SHP77 treated with DMSO at 0.1 percent for 48 hours (cell line): ENCODE data around the gene KIF5A.
"Not testable (repeated sequence)": the region's sequence is repeated elsewhere in the genome, so short reads cannot be mapped to it uniquely, and the experiment has no call there.

ENCODE experiments used
- DNase-seq: peaks from one replicate; lab custom pipeline; 2025; lab: John Stamatoyannopoulos, UW

KIF5A gene

DNA sequence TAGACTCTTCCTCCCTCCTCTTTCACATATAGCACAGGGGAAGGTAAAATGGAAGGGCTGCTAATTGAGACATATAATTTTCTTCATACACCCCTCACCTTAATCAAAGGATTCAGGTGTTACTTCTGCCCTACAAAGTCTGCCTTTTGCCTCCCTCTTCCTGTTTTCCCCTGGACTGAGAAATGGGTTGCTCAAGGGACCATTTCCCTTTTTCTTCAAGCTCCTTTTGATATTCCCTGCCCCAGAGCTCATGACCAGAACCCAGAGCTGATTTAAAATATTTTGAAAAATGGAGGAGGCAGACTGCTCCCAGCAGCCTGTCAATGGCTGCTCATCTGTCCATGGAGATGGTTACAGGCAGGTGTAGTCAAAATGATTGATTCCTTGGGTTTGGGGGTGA lies 34.8 kb downstream of the KIF5A start:
- DNase-seq: no peak

DNA sequence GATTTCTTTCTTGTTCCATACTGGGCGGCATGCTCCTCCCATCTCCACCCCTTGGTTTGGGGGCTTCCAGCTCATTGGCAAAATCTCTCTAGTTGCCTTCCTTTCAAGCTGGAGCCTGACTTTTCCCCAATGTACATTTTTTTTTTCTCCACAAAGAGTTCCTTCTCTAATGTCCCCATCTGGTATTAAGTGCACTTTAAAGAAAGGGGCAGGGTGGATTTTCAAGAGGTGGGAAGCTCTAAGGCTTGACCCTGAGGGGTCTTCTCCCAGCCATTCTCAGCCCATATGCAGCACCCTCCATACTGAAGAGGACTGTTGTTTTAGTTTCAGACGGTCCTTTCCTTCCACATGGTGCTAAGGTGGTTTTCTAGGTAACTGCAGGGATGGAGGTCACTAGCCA lies 35.3 kb downstream of the KIF5A start:
- DNase-seq: no peak

DNA sequence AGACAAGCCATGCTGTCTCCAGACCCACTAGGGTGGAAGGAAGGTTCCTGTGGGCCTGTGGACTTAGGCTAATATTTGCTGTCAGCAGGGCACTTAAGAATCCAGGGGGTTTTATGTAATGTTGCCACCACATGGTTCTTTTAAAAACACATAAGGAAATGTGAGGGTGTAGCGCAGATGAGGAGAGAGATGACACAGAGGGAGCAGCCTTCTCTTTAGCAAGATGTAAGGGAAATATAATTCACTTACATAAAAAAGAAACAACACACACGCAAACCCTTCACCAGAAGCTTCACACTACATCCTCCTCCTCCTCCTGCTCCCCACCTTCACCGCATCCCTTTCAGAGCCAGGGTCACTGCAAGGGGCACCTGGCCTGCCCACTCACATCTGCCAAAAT lies 36.3 kb downstream of the KIF5A start:
- no peak for DNase-seq

DNA sequence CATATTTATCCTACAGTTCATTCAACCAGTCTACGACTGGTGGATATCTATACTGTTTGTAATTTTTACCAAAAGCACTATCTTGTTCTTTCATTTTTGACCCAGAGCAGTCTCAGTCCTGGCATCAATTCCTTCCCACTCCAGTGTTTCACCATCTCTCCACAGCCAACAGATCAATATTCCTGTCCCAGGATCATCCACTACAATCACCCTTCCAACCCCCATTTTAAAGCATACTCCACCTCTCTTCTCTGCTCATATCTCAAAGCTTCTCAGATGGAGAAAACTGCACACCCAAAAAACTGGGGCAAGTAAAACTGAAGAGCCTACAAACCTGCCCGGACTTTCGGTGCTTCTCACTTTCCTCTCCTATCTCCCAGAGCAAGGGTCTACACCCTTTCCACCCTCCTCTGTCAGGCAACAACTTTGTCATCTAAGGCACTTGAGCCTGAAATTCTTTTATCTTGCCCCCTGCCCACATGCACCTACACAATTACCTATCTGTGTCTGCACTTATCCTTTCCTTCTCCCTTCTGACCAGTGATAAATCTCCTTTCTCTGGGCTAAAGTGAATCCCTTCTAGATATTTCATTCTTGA lies 37.1 kb downstream of the KIF5A start:
- DNase-seq: no peak

DNA sequence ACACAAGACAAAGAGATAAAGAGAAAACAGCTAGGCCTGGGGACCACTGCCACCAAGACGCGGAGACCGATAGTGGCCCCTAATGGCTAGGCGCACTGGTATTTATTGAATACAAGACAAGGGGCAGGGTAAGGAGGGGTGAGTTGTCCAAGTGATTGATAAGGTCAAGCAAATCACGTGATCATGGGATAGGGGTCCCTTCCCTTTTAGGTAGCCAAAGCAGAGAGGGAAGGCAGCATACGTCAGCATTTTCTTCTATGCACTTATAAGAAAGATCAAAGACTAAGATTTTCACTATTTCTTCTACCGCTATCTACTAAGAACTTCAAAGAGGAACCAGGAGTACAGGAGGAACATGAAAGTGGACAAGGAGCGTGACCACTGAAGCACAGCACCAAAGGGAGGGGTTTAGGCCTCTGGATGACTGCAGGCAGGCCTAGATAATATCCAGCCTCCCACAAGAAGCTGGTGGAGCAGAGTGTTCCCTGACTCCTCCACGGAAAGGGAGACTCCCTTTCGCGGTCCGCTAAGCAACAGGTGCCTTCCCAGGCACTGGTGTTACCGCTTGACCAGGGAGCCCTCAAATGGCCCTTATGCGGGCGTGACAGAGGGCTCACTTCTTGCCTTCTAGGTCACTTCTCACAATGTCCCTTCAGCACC lies 39.2 kb downstream of the KIF5A start:
- DNase-seq: not testable (repeated sequence)

DNA sequence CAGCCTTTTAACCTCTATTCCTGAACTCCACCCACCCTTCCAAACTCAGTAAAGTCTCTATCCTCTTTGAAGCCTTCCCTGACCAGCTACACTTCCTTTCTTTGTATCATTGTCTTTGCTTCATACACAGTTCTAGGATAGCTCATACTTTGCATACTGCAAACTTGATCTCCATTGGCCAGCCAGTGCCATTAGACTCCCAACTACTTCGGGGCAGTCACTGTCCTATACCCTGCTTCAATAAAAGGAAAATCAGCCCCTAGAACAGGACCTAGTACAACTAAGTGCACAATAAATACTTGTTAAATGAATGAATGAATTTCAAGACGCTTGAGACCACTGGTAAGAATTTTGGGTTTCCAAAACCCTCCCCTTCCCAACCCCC lies 40.6 kb downstream of the KIF5A start:
- no peak for DNase-seq

DNA sequence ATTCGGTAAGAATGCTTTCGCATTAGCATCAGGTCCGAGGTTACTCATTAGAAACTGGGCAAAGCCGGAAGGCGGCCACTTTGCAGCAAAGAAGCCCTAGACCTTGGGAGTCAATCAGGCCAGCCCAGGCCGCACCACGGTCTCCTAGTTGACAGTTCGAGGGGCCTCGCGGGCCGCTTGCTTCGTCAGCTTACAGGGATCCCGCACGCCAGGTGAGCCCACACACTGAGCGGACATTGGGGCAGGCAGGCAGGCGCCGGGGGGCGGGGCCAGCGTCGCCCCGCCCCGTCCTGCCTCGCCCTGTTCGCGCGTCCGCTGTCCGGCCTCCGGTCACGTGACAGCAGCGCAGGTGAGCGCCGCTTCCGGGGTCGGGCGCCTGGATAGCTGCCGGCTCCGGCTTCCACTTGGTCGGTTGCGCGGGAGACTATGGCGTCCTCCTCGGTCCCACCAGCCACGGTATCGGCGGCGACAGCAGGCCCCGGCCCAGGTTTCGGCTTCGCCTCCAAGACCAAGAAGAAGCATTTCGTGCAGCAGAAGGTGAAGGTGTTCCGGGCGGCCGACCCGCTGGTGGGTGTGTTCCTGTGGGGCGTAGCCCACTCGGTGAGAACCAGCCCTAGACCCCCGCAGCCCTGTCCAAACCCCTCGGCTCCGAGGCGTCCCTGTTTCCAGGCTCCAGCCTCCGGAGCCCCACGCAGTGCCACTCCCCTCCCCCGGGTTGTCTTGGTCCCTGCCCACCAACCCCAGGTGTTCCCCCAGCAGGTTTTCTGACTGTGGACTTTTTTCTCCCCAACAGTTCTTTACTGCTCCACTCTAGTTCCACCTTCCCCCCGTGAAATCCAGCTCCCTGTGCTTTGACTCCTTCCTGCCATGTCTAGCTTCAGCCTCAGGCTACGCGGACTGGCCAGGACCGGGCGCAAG lies 41.3 kb downstream of the KIF5A start, which contains the start of gene PIP4K2C:
Gene PIP4K2C (plus strand): TSS at position 329 of the 918 bp plus-strand sequence. CDS start 98 bp downstream, at position 427.
- peak; percentile 59 for DNase-seq

DNA sequence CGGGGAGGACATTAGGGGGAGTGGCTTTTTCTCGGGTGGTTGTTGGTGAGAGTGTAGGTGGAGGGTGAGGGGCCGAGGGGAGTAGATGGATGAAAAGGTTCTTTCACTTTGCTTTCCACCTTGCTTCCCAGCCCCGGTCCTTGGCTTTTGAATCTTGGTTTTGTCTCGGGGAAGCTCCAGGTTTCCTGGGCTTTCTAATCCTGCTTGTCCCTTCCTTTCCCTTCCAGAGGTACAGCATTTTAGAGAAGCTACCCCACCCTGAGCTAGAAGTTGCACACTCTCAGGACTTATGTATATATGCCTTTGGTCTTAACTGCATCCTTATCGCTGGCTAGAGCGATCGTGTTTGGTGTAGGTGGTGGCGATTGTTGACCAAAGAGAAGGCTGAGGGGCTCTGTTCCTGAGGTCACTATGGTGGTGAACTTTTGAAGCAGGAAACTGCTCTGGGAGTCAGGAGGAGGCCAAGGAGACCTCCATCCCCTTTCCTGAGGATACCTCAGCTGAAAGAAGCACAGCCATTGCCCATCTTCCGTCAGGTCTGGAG lies 42.0 kb downstream of the KIF5A start:
- DNase-seq: no peak

DNA sequence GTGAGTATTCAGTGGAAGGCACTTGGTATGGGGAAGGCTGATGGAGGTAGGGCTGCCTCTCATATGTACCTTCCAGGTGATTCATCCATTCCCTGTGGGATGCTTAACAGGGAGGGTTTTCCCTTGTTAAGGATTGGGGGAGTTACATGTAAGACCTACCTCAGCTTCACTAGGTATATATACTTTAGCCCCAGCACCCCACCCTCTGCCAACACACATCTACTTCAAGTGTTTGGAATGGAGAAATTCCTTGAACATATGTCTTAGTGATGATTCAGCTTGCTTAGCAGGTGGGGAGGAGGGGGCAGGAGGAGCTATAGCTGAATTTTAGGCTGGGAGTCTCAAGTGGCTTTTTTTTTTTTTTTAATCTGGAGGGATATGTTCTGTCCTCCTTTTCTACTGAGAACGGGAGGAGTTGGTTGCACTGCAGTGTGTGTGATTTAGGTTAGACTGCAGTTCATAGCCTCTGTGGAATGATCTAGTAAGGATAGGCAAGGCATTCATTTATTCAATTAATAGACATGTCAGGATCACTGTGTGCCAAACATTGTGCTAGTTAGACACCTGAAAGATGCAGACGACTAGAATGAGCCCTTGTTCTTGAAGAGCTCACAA lies 42.8 kb downstream of the KIF5A start:
- DNase-seq: no peak

DNA sequence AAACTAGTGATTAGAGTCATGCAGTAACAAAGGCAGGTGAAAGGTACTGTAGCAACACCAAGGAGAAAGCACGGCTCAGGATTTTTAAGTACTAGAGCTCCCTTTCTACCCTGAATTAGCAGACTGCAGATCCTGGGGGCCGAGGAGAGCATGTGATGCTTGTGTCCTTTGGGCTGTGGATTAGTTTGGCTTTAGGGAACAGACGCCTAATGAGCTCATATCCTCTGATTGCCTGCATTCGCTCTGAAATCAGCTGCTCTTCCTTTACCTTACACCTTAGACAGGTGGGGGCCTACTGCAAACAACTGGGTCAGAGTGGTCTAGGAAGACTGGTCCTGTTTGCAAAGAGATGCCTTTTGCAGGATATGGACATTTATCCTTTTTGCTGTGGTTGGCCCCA lies 43.3 kb downstream of the KIF5A start:
- DNase-seq: no peak

DNA sequence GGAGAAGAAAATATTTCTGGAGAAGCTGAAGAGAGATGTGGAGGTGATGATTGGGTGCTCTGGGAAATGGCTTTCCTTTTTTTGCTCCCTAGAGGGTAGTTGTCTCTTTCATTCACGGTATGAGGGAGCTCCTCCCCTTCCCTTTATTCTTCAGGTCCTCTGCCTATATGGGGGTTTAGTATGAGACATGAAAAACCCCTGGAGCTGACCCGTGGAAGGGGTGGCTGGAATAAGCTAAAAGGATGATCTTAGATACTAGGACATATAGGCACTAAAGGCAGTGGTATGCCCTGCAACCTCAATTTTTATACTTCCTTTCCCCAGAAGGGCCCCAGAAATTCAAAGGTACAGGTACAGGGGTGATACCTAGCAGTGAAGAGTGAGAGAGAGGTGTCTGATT lies 50.6 kb downstream of the KIF5A start:
- DNase-seq: no peak

DNA sequence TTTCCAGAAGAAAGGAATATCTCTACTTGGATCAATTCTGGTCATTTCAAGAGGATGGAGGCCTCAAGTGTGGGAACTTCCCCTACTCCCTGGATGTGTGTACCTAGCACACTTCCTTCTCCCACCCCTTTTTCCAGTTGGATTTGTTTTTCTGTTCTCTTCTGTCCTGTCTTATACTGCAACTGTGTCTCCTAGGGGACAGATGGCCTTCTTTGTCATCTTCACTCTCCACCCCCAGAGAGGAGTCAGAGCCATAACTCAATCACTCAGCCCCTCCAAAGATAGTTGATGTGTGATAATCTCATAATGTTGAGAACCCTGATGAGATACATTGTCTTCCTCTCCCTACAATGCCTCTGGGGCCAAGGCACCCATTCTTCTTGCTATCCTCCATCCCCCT lies 52.7 kb downstream of the KIF5A start:
- DNase-seq: no peak

DNA sequence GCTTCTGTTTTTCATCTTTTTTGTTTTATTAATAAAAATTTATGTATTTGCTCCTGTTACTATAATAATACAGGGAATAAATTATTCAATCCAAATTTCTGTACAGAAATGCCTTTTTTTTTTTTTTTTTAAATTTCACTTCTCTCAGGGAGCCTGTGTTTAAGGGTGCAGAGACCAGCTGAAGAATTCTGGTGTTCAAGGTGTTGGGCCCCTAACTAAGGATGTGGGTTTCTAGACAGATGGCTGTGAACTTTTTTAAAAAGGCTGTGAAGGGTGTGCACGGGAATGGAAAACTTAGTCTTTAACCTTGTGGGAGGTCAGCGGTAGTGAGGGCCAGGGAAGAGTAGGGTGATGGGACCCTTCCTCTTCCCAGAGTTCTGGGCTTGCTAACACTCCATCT lies 53.5 kb downstream of the KIF5A start:
- no peak for DNase-seq

DNA sequence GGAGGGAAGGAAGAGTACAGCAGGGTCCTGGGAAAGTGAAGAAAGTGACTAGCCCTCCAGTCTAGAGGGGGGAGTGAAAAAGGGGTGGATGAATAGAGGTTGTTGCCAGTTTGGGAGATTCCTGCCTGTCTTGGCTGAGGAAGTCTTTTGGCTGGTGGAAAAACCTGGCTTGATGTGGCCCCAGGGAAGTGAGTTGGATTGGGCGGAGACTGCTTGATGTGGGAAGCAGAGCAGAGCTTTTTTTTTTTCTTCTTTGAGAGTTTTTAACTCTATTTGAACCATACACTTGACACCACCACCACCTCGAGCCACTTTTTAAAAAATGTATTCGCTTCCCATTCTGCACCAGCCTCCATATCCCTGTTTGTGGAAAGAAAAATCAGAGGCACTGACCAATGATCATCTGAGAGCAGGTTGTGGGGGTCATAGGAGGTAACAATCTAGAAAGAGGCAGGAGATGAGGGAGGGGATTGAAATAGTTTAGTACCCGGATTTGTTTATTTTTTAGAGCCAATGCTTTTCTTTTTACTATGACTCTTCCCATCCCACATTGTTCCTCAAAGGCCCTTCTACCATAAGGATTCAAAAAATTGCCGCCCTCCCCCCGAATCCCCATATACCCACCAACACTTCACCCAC lies 54.1 kb downstream of the KIF5A start:
- no peak for DNase-seq

DNA sequence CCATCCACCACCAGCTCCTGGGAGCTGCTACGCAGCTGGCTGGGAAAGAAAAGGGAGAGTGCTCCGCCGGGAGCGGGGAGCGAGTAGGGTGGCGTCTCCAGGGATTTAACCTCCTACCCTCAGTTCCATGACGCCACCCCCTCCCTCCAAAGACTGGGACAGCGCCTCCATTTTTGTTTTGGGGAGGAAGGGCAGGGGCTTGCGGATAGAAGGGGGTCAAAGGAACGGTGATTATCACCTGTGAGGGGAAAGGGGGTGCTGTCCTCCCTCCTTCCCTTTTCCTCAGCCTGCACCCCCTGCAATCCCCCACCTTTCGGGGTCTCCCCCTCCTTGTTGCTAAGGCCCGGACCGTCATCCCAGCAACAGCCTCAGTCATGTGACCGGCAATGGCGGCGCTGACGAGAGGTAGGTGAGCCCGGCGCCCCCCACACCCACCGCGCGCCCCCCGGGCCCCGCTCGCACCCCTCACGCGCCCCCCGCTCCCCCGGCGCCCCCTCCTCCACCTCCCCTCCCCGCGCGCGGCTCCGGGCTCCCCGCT lies 54.7 kb downstream of the KIF5A start, which contains the start of gene DTX3:
Gene DTX3 (plus strand): TSS at position 371 of the 538 bp plus-strand sequence. CDS start 1,694 bp downstream, outside the sequence.
- no peak for DNase-seq

DNA sequence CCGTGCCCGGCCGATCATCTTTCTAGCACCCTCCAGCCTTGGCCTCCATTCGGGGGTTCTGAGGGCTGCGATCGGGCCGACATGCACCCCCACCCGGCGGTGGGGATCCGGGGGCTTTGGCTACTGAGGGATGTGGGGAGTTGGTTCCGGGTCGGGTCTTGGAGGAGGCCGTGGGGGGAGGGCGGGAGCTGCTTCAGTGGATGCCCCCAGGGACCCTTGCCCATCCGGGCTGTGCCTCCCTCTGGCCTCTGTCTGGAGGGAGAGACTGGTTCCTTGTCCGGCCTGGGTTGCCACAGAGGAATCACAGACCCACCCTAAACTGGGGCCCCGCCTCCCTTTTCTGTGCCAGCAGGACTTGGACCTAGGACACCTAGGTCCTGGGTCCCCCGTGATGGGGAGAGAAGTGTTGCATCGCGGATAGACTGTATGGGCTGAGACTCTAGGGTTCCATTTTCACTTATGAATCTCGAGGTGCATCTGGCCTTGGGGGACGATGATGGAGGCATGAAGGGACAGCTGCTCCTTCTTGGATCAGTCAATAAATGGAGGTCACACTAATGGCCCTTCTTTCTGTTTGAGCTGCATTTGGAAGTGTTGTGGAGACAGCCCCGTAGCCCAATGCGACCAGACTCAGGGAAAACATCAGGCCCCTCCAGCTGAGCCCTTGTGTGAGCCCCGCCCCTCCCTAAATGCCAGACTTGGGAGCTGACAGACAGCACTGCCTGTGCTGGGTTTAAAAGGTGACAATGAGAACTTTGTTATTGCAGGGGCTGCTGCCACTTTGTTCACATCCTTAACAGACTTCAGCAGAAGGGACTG lies 55.4 kb downstream of the KIF5A start:
- no peak for DNase-seq

DNA sequence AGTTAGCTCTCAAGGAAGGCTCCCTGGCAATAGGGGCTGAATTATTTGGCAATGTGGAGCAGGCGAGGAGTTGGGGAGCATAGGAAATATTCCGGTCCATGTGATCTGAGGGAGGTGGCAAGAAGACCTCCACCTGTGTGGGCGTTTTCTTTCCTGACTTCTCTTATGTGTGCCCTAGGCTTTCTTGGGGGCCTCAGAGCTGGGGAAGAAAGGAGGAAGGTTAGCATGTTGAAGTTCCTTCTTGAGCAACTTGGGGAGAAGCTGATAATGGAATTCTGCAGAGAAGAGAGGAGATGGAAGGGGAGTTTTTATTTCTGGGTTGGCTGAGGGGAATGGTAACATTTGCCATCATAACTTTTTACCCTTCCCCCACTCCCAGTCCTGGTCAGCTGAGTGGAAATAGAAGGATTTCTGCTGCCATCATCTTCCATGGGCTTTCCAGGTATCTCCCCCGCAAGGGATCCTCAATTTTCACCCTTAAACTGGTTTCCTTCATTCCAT lies 56.0 kb downstream of the KIF5A start:
- no peak for DNase-seq

DNA sequence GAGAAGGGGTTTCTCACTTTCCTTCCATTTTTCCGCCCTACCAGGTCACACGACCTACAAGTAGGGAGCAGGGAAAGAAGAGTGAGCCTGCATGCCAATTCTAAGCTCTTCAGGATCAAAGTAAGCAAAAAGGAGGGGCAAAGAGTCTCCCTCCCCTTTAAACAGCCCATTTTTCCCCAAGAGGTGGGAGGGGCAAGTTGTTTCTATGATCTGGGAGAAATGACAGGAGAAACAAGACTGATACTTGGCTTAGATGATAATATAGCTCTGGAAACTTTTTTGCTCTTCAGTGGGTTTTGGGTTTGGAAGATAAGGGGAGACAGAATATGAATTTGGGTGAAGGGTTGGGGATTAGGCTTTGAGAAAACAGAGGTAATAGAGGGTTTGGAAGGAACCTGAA lies 56.6 kb downstream of the KIF5A start:
- DNase-seq: no peak

DNA sequence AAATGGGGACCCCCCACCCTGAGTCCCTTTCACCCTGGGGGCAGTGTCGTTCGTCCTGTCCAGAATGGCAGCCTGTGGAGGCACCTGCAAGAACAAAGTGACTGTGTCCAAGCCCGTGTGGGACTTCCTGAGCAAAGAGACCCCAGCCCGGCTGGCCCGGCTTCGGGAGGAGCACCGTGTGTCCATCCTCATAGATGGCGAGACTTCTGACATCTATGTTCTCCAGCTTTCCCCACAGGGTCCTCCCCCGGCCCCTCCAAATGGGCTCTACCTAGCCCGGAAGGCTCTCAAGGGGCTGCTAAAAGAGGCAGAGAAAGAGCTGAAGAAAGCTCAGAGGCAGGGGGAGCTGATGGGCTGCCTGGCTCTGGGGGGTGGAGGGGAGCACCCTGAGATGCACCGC lies 57.0 kb downstream of the KIF5A start:
- no peak for DNase-seq

DNA sequence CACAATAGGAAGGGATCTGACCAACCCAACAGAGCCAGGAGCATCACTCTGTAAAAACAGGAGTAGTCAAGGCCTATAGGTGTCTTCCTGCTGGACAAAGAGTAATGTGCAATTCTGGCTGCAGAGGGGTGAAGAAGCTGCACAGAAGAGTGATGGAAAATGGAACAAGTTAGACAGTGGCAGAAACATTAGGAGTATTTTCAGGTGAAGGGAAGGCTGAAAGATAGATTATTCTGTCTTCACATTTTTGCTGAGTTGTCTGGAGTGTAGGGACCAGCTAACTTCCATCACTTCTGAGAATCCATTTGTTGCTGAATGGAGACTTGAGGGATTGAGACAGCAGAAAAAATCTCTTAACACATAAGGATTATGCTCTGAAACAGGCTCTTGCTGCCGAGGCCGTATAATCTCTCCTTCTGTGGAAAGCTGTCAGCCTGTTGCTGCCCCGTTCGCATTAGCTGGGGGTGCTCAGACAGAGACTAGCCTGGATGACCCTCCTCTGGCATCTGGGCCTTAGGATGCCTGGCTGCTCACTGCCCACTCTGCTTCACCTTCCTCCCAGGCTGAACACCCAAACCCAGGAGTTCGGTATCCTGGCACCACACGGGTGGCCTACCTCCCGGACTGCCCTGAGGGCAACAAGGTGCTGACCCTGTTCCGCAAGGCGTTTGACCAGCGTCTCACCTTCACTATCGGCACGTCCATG lies 58.3 kb downstream of the KIF5A start:
- DNase-seq: no peak
